Body of pancreas (tissue), 4 donors: ENCODE data around the gene EPHX1. TPM values are rescaled to one million over a fixed set of nuclear protein-coding genes. Genes with fewer than 3 reads are reported as not detected.
"Not testable (repeated sequence)": the region's sequence is repeated elsewhere in the genome, so short reads cannot be mapped to it uniquely, and the experiment has no call there.

ENCODE experiments used
- ATAC-seq: fragments of 150-250 bp; one replicate; pipeline ENCODE4 v1.9.1; 2016
- DNase-seq, 4 donors: peaks; one replicate each; pipeline ENCODE4 v3.0.0-alpha.2; 2019
- H3K27ac ChIP-seq, 4 donors: fragments of 200-600 bp; sonication (generic); 1 replicate in 3 of 4; 2 replicates in 1 of 4; pipeline versions ENCODE4 v1.5.1 to v1.6.1; 2016 to 2019; ENCODE audit warnings: mild to moderate bottlenecking in 1 of 4, mixed read lengths in 1 of 4, moderate library complexity in 1 of 4
- H3K27me3 ChIP-seq, 2 donors: fragments of 200-600 bp; sonication (generic); one replicate each; pipeline ENCODE4 v1.6.0; 2016; ENCODE audit warnings: mild to moderate bottlenecking in 1 of 2
- H3K36me3 ChIP-seq, 2 donors: fragments of 200-600 bp; sonication (generic); replicated peaks in 1 of 2; 2 replicates each; pipeline ENCODE4 v1.5.1; 2016; ENCODE audit warnings: low read depth in 2 of 2; ENCODE audit not compliant: insufficient read depth in 1 of 2
- H3K4me1 ChIP-seq: fragments of 200-600 bp; sonication (generic); one replicate; pipeline ENCODE4 v1.6.0; 2016
- H3K4me3 ChIP-seq, 2 donors: fragments of 200-600 bp; sonication (generic); 1 replicate in 1 of 2; 2 replicates in 1 of 2; pipeline ENCODE4 v1.5.1; 2016 to 2019
- H3K9me3 ChIP-seq, 3 donors: fragments of 200-600 bp; sonication (generic); 1 replicate in 2 of 3; 2 replicates in 1 of 3; pipeline ENCODE4 v1.5.1; 2016
- POLR2A ChIP-seq, 3 donors: fragments of 450-650 bp; IDR thresholded peaks; one replicate each; pipeline ENCODE4 v1.6.1; 2016; ENCODE audit warnings: antibody characterized with exemption in 3 of 3, mild to moderate bottlenecking in 2 of 3
- WGBS, 2 donors: methylation state at CpG; one replicate each; pipeline ENCODE4 v1.1.5; 2017; 5-methylcytosine and 5-hydroxymethylcytosine counted together
- intact Hi-C: fragments of 100-400 bp; cut with DNase I; formaldehyde crosslinking; loops from one replicate; pipeline ENCODE4 v1.15.1; 2023
- total RNA-seq, 2 donors: library from RNA; depleted of rRNA; stranded (reverse); fragments of >200 nt; gene quantifications; one replicate each; pipeline ENCODE4 v1.1.0, GENCODE V29; 2016
- TF ChIP-seq, protein P1 (sequence below), 7 experiments: fragments of 450-650 bp in 4 of 7; fragments of 200-600 bp in 3 of 7; sonication (generic) in 3 of 7; IDR thresholded peaks; one replicate each; pipeline ENCODE4 v1.5.1; 2016 to 2019; ENCODE audit warnings: antibody characterized with exemption in 7 of 7

EPHX1 gene
- total RNA-seq, 2 donors from 2014 or later, result 109 to 136 TPM

DNA sequence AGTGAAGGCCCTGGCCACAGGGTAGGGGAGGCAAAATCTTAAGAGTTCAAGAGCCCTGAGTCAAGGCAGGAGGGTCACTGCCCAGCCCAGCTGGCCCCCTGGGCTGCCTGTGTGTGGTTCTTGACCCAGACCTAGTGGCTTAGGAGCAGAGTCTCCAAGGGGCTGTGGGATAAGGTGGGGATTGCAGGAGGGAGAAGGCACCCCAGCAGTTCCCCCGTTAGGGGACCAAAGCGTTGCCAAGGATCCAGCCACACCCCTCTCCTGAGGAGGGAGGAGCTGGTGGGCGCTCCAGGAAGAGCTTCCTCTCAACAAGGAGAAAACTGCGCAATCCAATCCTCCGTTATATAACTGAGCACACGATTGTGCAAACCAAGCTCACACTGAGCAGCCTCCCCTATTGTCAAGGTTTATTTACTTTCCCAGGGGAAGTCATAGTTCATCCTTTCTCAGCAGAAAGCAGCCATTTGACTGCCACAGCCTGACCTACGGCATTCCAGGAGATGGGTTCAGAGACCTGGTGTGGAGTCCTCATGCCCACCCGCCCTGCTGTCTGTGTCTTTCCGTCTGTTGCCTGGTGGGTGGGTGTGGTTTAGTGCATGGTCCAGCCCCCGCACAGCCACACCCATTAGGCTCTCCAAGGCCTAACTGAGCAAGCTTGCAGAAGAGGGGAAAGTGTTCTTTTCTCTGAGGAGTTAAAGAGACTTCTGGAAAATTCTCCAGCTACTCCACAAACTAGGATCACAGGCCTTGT, 3.5 kb downstream of the EPHX1 start:
- DNase-seq (peak; percentile 48 to 78 (median 67)), ATAC-seq (peak; percentile 33)
- 15 to 18% methylated on average over 9 to 10 of the region's 10 CpGs for WGBS, 2 donors
- H3K36me3 ChIP-seq, result no peaks in the 10 kb centered on the region
- no peaks in the 10 kb centered on the region for H3K9me3 ChIP-seq
- H3K4me3 ChIP-seq, result no peak overlapping the region
- H3K27ac ChIP-seq, result peak overlapping the region; percentile 84 to 93 (median 90)
- TF ChIP-seq, protein P1, sequence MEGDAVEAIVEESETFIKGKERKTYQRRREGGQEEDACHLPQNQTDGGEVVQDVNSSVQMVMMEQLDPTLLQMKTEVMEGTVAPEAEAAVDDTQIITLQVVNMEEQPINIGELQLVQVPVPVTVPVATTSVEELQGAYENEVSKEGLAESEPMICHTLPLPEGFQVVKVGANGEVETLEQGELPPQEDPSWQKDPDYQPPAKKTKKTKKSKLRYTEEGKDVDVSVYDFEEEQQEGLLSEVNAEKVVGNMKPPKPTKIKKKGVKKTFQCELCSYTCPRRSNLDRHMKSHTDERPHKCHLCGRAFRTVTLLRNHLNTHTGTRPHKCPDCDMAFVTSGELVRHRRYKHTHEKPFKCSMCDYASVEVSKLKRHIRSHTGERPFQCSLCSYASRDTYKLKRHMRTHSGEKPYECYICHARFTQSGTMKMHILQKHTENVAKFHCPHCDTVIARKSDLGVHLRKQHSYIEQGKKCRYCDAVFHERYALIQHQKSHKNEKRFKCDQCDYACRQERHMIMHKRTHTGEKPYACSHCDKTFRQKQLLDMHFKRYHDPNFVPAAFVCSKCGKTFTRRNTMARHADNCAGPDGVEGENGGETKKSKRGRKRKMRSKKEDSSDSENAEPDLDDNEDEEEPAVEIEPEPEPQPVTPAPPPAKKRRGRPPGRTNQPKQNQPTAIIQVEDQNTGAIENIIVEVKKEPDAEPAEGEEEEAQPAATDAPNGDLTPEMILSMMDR (IDR thresholded peaks at IDR 0.05), result no peak
- no peak for TF ChIP-seq POLR2A (IDR thresholded peaks at IDR 0.05)
- H3K27me3 ChIP-seq, result no peaks in the 10 kb centered on the region
- peaks cover 80% of the 10 kb centered on the region for H3K4me1 ChIP-seq
- intact Hi-C loops, result no loop called here

DNA sequence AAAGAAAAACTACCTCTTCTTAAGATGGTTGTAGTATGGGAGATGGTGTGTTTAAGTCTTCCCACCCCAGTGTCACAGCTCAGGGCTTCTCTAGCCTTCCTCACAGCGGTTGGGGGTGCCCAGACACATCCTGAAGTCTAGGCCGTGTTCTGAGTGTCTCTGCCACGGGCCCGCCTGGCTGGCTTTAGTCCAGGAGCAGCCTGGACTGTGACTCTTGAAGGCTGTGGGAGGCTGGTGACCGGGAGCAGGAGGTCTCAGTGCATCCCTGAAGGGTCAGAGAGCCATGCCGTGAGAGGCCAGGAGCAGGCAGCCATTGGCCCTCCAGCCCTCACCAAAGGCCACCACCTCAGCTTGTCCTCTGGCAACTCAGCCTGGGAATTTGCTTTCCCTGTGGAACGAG, 4.5 kb downstream of the EPHX1 start:
- Histone ChIP-seq H3K4me1 (peaks cover 87% of the 10 kb centered on the region), H3K27ac (peak overlapping the region; percentile 26 to 93 (median 86)), H3K36me3 (no peaks in the 10 kb centered on the region), H3K4me3 (no peak overlapping the region), H3K27me3 (no peaks in the 10 kb centered on the region), H3K9me3 (no peaks in the 10 kb centered on the region)
- no peak for TF ChIP-seq POLR2A (IDR thresholded peaks at IDR 0.05)
- TF ChIP-seq, protein P1 (IDR thresholded peaks at IDR 0.05), result no peak
- ATAC-seq, result no peak
- no peak for DNase-seq
- intact Hi-C loops, result no loop called here
- WGBS, 2 donors, result 49 to 54% methylated on average over 5 to 7 of the region's 7 CpGs

DNA sequence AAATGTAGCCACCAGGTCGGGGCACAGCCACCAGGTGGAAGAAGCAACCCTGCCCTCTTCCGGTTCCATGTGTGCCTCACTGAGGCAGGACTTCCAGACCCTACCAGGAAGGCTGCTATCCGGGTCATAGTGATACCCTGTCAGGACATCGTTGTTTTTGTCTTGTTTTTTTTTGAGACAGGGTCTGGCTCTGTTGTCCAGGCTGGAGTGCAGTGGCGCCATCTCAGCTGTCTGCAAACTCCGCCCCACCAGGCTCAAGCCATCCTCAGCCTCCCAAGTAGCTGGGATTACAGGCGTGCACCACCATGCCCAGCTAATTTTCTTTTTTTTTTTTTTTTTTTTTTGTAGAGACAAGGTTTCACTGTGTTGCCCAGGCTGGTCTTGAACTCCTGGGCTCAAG, 5.2 kb downstream of the EPHX1 start:
- H3K27me3 ChIP-seq, H3K36me3 ChIP-seq, H3K4me3 ChIP-seq, ATAC-seq, H3K9me3 ChIP-seq, intact Hi-C loops, DNase-seq: not testable (repeated sequence)
- 75 to 84% methylated on average over 2 to 6 of the region's 7 CpGs for WGBS, 2 donors
- Histone ChIP-seq H3K4me1 (peaks cover 90% of the 10 kb centered on the region), H3K27ac (peak overlapping the region in 3 of 4 donors; percentile 84 to 93 (median 89))

DNA sequence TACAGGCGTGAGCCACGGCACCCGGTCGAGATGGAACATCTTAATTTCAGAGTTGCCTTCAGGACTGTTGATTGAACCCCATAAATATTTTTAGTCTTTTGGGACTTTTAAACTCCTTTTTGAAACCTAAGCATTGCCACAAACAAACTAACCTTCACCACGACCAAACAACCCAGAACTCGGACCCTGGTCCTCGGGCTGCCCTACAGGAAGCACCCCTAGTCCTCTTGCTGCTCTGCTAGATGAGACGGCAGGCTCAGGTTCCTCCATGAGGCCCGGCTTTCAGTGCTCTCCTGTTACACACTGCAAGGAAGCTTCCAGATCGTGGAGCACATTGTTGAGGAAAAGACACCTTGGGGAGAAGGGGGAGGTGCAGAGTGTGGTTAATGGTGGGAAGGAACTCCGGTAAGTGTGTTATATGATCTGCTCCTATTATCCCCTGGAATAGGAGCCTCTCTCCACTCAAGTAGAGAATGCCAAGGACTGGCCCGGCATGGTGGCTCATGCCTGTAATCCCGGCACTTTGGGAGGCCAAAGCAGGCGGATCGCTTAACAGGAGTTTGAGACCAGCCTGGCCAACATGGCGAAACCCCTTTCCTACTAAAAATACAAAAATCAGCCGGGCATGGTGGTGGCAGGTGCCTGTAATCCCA, 5.7 kb downstream of the EPHX1 start:
- 83 to 87% methylated on average over 16 to 17 of the region's 17 CpGs for WGBS, 2 donors
- DNase-seq (no peak), ATAC-seq (no peak)
- intact Hi-C loops, result no loop called here
- Histone ChIP-seq H3K27ac (peak overlapping the region in 2 of 4 donors; percentile 85 to 88), H3K4me1 (peaks cover 95% of the 10 kb centered on the region), H3K9me3 (no peaks in the 10 kb centered on the region), H3K36me3 (no peaks in the 10 kb centered on the region), H3K27me3 (no peaks in the 10 kb centered on the region), H3K4me3 (no peak overlapping the region)
- TF ChIP-seq, protein P1 (IDR thresholded peaks at IDR 0.05), result no peak
- no peak for TF ChIP-seq POLR2A (IDR thresholded peaks at IDR 0.05)

DNA sequence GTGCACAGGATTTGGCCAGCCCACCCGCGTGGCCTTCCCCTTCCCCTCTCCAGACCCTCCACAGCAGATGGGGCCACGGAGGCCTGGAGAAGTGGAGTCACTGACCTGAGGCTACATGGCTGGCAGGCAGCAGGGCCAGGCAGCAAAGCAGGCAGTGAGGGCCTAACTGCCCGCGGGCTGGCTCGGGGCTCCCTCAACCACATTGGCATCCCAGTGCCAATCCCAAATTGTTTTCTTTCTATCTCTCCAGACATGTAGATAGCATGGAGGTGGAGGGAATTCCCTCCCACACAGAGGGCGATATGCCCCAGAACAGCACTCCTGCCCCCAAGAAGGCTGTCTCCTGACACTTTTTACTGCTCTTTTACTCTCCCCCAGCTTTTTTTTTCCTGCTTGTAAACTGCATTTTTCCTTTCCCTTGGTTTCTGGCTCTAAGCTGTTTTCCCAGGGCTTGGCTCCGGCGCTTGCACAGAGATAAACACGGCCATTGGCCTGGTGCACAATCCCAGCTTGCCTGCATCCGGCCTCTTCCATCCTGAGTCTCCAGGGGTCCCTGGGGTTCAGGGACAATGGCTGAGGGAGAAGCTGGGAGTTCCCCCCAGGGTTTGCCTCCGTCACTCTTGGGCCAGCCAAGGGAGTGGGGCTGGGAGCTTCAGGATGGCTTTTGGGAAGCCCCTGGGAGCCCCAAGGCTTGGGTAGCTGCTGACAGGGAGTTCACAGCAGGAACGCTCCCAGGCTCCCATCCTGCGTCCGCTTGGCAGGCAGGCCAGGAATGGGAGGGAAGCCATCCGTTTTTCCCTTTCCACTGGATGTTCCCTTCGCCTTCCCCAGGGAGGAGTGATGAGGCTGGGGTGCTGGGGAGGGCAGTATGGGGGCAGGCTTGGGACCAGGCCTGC, 7.0 kb downstream of the EPHX1 start:
- Histone ChIP-seq H3K27me3 (no peaks in the 10 kb centered on the region), H3K9me3 (no peaks in the 10 kb centered on the region), H3K27ac (peak overlapping the region; percentile 85 to 88 (median 87)), H3K36me3 (no peaks in the 10 kb centered on the region), H3K4me3 (no peak overlapping the region), H3K4me1 (peaks cover 98% of the 10 kb centered on the region)
- ATAC-seq, result peak; percentile 14
- intact Hi-C loops, result no loop called here
- DNase-seq, result peak; percentile 35 to 55 (median 48)
- 36 to 38% methylated on average over 15 to 17 of the region's 17 CpGs for WGBS, 2 donors
- TF ChIP-seq, protein P1 (IDR thresholded peaks at IDR 0.05), result no peak
- no peak for TF ChIP-seq POLR2A (IDR thresholded peaks at IDR 0.05)
